Trophoblast cell (in vitro differentiated cells and primary cell): ENCODE data around the gene XXYLT1.

Experiments
- DNase-seq, 2 donors: peaks; one replicate each; pipeline ENCODE4 v3.0.0-alpha.2; 2016
- H2AFZ ChIP-seq: 2 replicates; pipeline ENCODE4 v1.6.1; 2013; ENCODE audit warnings: low read length, moderate library complexity, mild to moderate bottlenecking; ENCODE audit not compliant: insufficient read depth, poor library complexity
- H2AK5ac ChIP-seq: 2 replicates; pipeline ENCODE4 v1.6.1; 2013; ENCODE audit warnings: mild to moderate bottlenecking, low read length
- H2BK120ac ChIP-seq: 2 replicates; pipeline ENCODE4 v1.6.1; 2013; ENCODE audit warnings: low read length, mild to moderate bottlenecking, moderate library complexity; ENCODE audit not compliant: insufficient read depth, poor library complexity
- H2BK12ac ChIP-seq: 2 replicates; pipeline ENCODE4 v1.6.1; 2013; ENCODE audit warnings: mild to moderate bottlenecking, low read length, moderate library complexity
- H2BK5ac ChIP-seq: 2 replicates; pipeline ENCODE4 v1.6.1; 2013; ENCODE audit warnings: low read length, low read depth, moderate library complexity, mild to moderate bottlenecking; ENCODE audit not compliant: poor library complexity
- H3K14ac ChIP-seq: 2 replicates; pipeline ENCODE4 v1.6.1; 2013; ENCODE audit warnings: mild to moderate bottlenecking, low read length
- H3K18ac ChIP-seq: 2 replicates; pipeline ENCODE4 v1.6.1; 2013; ENCODE audit warnings: mild to moderate bottlenecking, low read length
- H3K23ac ChIP-seq: 2 replicates; pipeline ENCODE4 v1.6.1; 2013; ENCODE audit warnings: low read length
- H3K27ac ChIP-seq: 2 replicates; pipeline ENCODE4 v1.5.1; 2013; ENCODE audit warnings: low read depth, mild to moderate bottlenecking, inconsistent platforms, low read length, moderate library complexity
- H3K27me3 ChIP-seq: 2 replicates; pipeline ENCODE4 v1.6.1; 2013; ENCODE audit warnings: inconsistent platforms, mild to moderate bottlenecking, low read length, moderate library complexity; ENCODE audit not compliant: insufficient read depth
- H3K36me3 ChIP-seq, 2 experiments: 1 replicate in 1 of 2; 2 replicates in 1 of 2; pipeline ENCODE4 v1.6.1; 2013; ENCODE audit warnings: low read length in 2 of 2, mild to moderate bottlenecking in 2 of 2, moderate library complexity in 1 of 2; ENCODE audit not compliant: insufficient read depth in 2 of 2, control insufficient read depth in 1 of 2
- H3K4ac ChIP-seq: 2 replicates; pipeline ENCODE4 v1.6.1; 2013; ENCODE audit warnings: low read depth, mild to moderate bottlenecking, low read length, moderate library complexity
- H3K4me1 ChIP-seq, 2 experiments: 1 replicate in 1 of 2; 2 replicates in 1 of 2; pipeline ENCODE4 v1.6.1; 2013; ENCODE audit warnings: low read length in 2 of 2, mild to moderate bottlenecking in 2 of 2, moderate library complexity in 1 of 2; ENCODE audit not compliant: insufficient read depth in 2 of 2, control insufficient read depth in 1 of 2
- H3K4me2 ChIP-seq: 2 replicates; pipeline ENCODE4 v1.6.1; 2013; ENCODE audit warnings: inconsistent platforms, mild to moderate bottlenecking, low read length, moderate library complexity
- H3K4me3 ChIP-seq: 2 replicates; pipeline ENCODE4 v1.5.1; 2013; ENCODE audit warnings: mild to moderate bottlenecking, low read depth, low read length, inconsistent platforms
- H3K79me1 ChIP-seq: one replicate; pipeline ENCODE4 v1.6.1; 2013; ENCODE audit warnings: low read length
- H3K79me2 ChIP-seq: 2 replicates; pipeline ENCODE4 v1.6.1; 2013; ENCODE audit warnings: low read length, mild to moderate bottlenecking; ENCODE audit not compliant: control insufficient read depth, insufficient read depth, poor library complexity
- H3K9ac ChIP-seq: 2 replicates; pipeline ENCODE4 v1.6.1; 2013; ENCODE audit warnings: mild to moderate bottlenecking, low read length
- H3K9me3 ChIP-seq: 2 replicates; pipeline ENCODE4 v1.6.1; 2013; ENCODE audit warnings: low read depth, mild to moderate bottlenecking, control low read depth, inconsistent platforms, low read length; ENCODE audit not compliant: insufficient read depth
- H4K12ac ChIP-seq: 2 replicates; pipeline ENCODE4 v1.6.1; 2013; ENCODE audit warnings: low read depth, mild to moderate bottlenecking, low read length, moderate library complexity
- H4K8ac ChIP-seq: 2 replicates; pipeline ENCODE4 v1.6.1; 2013; ENCODE audit warnings: low read depth, mild to moderate bottlenecking, low read length, moderate library complexity
- H4K91ac ChIP-seq: one replicate; pipeline ENCODE4 v1.6.1; 2013; ENCODE audit warnings: low read depth, mild to moderate bottlenecking, low read length, moderate library complexity
- WGBS: extraction: QIAGEN DNeasy Blood & Tissue Kit; methylation state at CpG from one replicate; pipeline ENCODE4 v1.1.7; 2013; ENCODE audit warnings: missing lambda C conversion rate; ENCODE audit not compliant: insufficient read length, insufficient coverage; ENCODE audit errors: extremely low coverage; 5-methylcytosine and 5-hydroxymethylcytosine counted together

The XXYLT1 gene

GRCh38 chr3:195173657-195174056 lies 97.3 kb downstream of the XXYLT1 start:
- no peak overlapping the region for H2BK12ac ChIP-seq
- H2BK5ac ChIP-seq = no peak overlapping the region
- H3K79me2 ChIP-seq = no peaks in the 10 kb centered on the region
- H2BK120ac ChIP-seq = no peak overlapping the region
- H3K23ac ChIP-seq = no peak overlapping the region
- no peak overlapping the region for H3K14ac ChIP-seq
- H4K8ac ChIP-seq = no peak overlapping the region
- H3K9me3 ChIP-seq = no peaks in the 10 kb centered on the region
- DNase-seq = no peak
- H3K27me3 ChIP-seq = no peaks in the 10 kb centered on the region
- H3K79me1 ChIP-seq = no peaks in the 10 kb centered on the region
- no peak overlapping the region for H2AFZ ChIP-seq
- H3K4me1 ChIP-seq = no peaks in the 10 kb centered on the region
- no peak overlapping the region for H3K4ac ChIP-seq
- H4K12ac ChIP-seq = no peak overlapping the region
- no CpG with 5 or more reads among the region's 9 CpGs for WGBS
- H3K9ac ChIP-seq = no peak overlapping the region
- no peak overlapping the region for H3K27ac ChIP-seq
- H3K18ac ChIP-seq = no peak overlapping the region
- H3K4me2 ChIP-seq = no peak overlapping the region
- H2AK5ac ChIP-seq = no peak overlapping the region
- H4K91ac ChIP-seq = no peak overlapping the region
- H3K4me3 ChIP-seq = no peak overlapping the region
- no peaks in the 10 kb centered on the region for H3K36me3 ChIP-seq

- Histone ChIP-seq H3K14ac (no peak overlapping the region), H3K9me3 (no peaks in the 10 kb centered on the region), H3K79me1 (no peaks in the 10 kb centered on the region), H3K27me3 (no peaks in the 10 kb centered on the region), H2BK120ac (no peak overlapping the region), H3K27ac (no peak overlapping the region), H3K4ac (no peak overlapping the region), H4K8ac (no peak overlapping the region), H3K79me2 (no peaks in the 10 kb centered on the region), H4K12ac (no peak overlapping the region), H3K9ac (no peak overlapping the region), H2AK5ac (no peak overlapping the region), H3K4me1 (no peaks in the 10 kb centered on the region), H2BK5ac (no peak overlapping the region), H3K4me3 (no peak overlapping the region), H3K4me2 (no peak overlapping the region), H3K36me3 (no peaks in the 10 kb centered on the region), H2AFZ (no peak overlapping the region), H3K23ac (no peak overlapping the region), H2BK12ac (no peak overlapping the region), H4K91ac (no peak overlapping the region), H3K18ac (no peak overlapping the region)
- no CpG with 5 or more reads among the region's 7 CpGs for WGBS
- DNase-seq = no peak
These were observed 98.1 kb downstream of the XXYLT1 start for GRCh38 chr3:195172896-195173295.

- Histone ChIP-seq H3K36me3 (no peaks in the 10 kb centered on the region), H3K4me1 (no peaks in the 10 kb centered on the region), H3K9ac (no peak overlapping the region), H4K12ac (no peak overlapping the region), H4K91ac (no peak overlapping the region), H3K27me3 (no peaks in the 10 kb centered on the region), H3K79me1 (no peaks in the 10 kb centered on the region), H3K9me3 (no peaks in the 10 kb centered on the region), H3K23ac (no peak overlapping the region), H2BK12ac (no peak overlapping the region), H3K27ac (no peak overlapping the region), H3K4me2 (no peak overlapping the region), H3K4ac (no peak overlapping the region), H2AK5ac (no peak overlapping the region), H2BK120ac (no peak overlapping the region), H4K8ac (no peak overlapping the region), H3K79me2 (no peaks in the 10 kb centered on the region), H2AFZ (no peak overlapping the region), H2BK5ac (no peak overlapping the region), H3K4me3 (no peak overlapping the region), H3K14ac (no peak overlapping the region), H3K18ac (no peak overlapping the region)
- peak; percentile 40 to 64 for DNase-seq
- no CpG with 5 or more reads among the region's 11 CpGs for WGBS
These were observed 98.8 kb downstream of the XXYLT1 start for GRCh38 chr3:195172039-195172684.

- DNase-seq = no peak
- Histone ChIP-seq H3K27me3 (no peaks in the 10 kb centered on the region), H3K9me3 (peaks cover 1% of the 10 kb centered on the region), H4K8ac (no peak overlapping the region), H3K18ac (no peak overlapping the region), H2AFZ (no peak overlapping the region), H3K36me3 (no peaks in the 10 kb centered on the region), H2BK5ac (no peak overlapping the region), H3K4ac (no peak overlapping the region), H3K4me2 (no peak overlapping the region), H3K4me3 (no peak overlapping the region), H3K9ac (no peak overlapping the region), H3K79me1 (no peaks in the 10 kb centered on the region), H3K79me2 (no peaks in the 10 kb centered on the region), H2AK5ac (no peak overlapping the region), H3K27ac (no peak overlapping the region), H2BK12ac (no peak overlapping the region), H3K4me1 (no peaks in the 10 kb centered on the region), H2BK120ac (no peak overlapping the region), H4K12ac (no peak overlapping the region), H3K14ac (no peak overlapping the region), H4K91ac (no peak overlapping the region), H3K23ac (no peak overlapping the region)
- WGBS = no CpG with 5 or more reads among the region's 15 CpGs
These were observed 99.7 kb downstream of the XXYLT1 start for GRCh38 chr3:195171093-195171873.
